WERI-Rb-1 (cell line): ENCODE data around the gene TMEM158.

ENCODE experiments used
- DNase-seq: peaks from one replicate; pipeline ENCODE4 v3.0.0-alpha.2; 2020
- H3K27ac ChIP-seq: fragments of 250-450 bp; sonication (Bioruptor Pico); 2 replicates; pipeline ENCODE4 v1.5.1; 2020; ENCODE audit warnings: mild to moderate bottlenecking, moderate library complexity
- H3K27me3 ChIP-seq: fragments of 250-450 bp; sonication (Bioruptor Pico); 2 replicates; pipeline ENCODE4 v1.5.1; 2021; ENCODE audit warnings: mild to moderate bottlenecking, low read depth, moderate library complexity; ENCODE audit not compliant: insufficient read depth, severe bottlenecking
- H3K36me3 ChIP-seq: fragments of 250-450 bp; sonication (Bioruptor Pico); 2 replicates; pipeline ENCODE4 v1.5.1; 2020; ENCODE audit warnings: mild to moderate bottlenecking, moderate library complexity
- H3K4me3 ChIP-seq: 2 replicates; pipeline ENCODE4 v1.5.1; 2011; ENCODE audit warnings: low read depth, mild to moderate bottlenecking, control low read depth, low read length
- H3K9me3 ChIP-seq: fragments of 250-450 bp; sonication (Bioruptor Pico); 2 replicates; pipeline ENCODE4 v1.5.1; 2021; ENCODE audit warnings: mild to moderate bottlenecking, moderate library complexity; ENCODE audit not compliant: severe bottlenecking
- CTCF ChIP-seq: IDR thresholded peaks from 2 replicates; pipeline ENCODE4 v1.5.1; 2011; ENCODE audit warnings: low read depth, mild to moderate bottlenecking, control low read depth, inconsistent platforms, low read length

TMEM158 gene

GRCh38 chr3:45252826-45253225, 26.7 kb upstream of the TMEM158 start:
- H3K4me3 ChIP-seq, result no peak overlapping the region
- no peaks in the 10 kb centered on the region for H3K9me3 ChIP-seq
- no peaks in the 10 kb centered on the region for H3K27me3 ChIP-seq
- no peak for DNase-seq
- no peak for TF ChIP-seq CTCF
- H3K36me3 ChIP-seq, result no peaks in the 10 kb centered on the region
- H3K27ac ChIP-seq, result no peak overlapping the region

GRCh38 chr3:45249391-45249790, 23.3 kb upstream of the TMEM158 start:
- DNase-seq, result no peak
- H3K36me3 ChIP-seq, result no peaks in the 10 kb centered on the region
- no peak overlapping the region for H3K4me3 ChIP-seq
- H3K27ac ChIP-seq, result no peak overlapping the region
- H3K27me3 ChIP-seq, result no peaks in the 10 kb centered on the region
- H3K9me3 ChIP-seq, result no peaks in the 10 kb centered on the region
- no peak for TF ChIP-seq CTCF

GRCh38 chr3:45246241-45246640, 20.2 kb upstream of the TMEM158 start:
- Histone ChIP-seq H3K27me3 (no peaks in the 10 kb centered on the region), H3K27ac (no peak overlapping the region), H3K4me3 (no peak overlapping the region), H3K36me3 (no peaks in the 10 kb centered on the region), H3K9me3 (no peaks in the 10 kb centered on the region)
- no peak for TF ChIP-seq CTCF
- no peak for DNase-seq

- no peak for TF ChIP-seq CTCF
Observed at GRCh38 chr3:45244356-45244755, 18.3 kb upstream of the TMEM158 start.

GRCh38 chr3:45241206-45241605, 15.1 kb upstream of the TMEM158 start:
- no peaks in the 10 kb centered on the region for H3K27me3 ChIP-seq
- TF ChIP-seq CTCF, result no peak
- H3K36me3 ChIP-seq, result no peaks in the 10 kb centered on the region
- no peaks in the 10 kb centered on the region for H3K9me3 ChIP-seq
- H3K27ac ChIP-seq, result no peak overlapping the region
- H3K4me3 ChIP-seq, result no peak overlapping the region
- no peak for DNase-seq

More at GRCh38 chr3:45244356-45244755, 18.3 kb upstream of the TMEM158 start:
- Histone ChIP-seq H3K27me3 (no peaks in the 10 kb centered on the region), H3K9me3 (no peaks in the 10 kb centered on the region), H3K4me3 (no peak overlapping the region), H3K36me3 (no peaks in the 10 kb centered on the region), H3K27ac (no peak overlapping the region)
- no peak for DNase-seq

- no peak overlapping the region for H3K27ac ChIP-seq
- no peak overlapping the region for H3K4me3 ChIP-seq
- H3K9me3 ChIP-seq, result peaks cover 3% of the 10 kb centered on the region
- H3K27me3 ChIP-seq, result no peaks in the 10 kb centered on the region
- no peaks in the 10 kb centered on the region for H3K36me3 ChIP-seq
- TF ChIP-seq CTCF, result no peak
- DNase-seq, result no peak
Observed at GRCh38 chr3:45240292-45240691, 14.2 kb upstream of the TMEM158 start.
